ENCODE measurements around the gene XPC.

The XPC gene

DNA sequence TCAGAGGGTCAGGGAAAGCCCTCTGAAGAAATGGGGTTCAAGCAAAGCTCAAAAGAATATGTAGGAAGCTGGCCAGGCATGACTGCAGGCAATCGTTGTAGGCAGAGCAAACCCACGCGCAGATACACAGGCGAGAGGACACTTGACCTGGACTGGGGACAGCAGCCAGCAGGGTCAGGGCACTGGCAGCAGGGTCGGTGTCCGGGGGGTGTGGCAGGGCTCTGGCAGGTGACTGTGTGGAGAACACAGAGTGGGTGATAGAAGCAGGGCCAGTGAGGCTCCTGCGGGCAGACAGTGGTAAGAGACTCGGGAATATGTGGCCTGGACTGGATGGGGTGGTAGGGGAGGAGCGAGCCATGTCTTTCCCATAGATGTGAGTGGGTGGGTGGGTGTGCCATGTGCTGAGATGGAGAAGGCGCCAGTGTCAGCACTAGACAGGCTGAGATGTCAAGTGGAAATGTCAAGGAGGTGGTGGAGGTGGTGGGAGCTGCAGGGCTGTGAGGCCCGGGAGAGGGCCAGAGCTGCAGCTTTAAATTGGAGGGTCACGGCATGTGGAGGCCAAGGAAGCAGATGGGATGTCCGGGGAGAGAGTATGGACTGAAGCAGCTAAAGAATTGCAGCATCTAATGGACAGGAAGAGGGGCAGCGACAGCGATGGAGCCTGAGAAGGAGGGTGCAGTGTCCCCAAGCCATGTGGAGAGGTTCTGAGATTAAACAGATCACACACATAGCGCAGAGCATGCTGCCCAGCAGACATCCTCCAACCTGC, 40.1 kb downstream of the XPC start:
- TF ChIP-seq, protein P1, sequence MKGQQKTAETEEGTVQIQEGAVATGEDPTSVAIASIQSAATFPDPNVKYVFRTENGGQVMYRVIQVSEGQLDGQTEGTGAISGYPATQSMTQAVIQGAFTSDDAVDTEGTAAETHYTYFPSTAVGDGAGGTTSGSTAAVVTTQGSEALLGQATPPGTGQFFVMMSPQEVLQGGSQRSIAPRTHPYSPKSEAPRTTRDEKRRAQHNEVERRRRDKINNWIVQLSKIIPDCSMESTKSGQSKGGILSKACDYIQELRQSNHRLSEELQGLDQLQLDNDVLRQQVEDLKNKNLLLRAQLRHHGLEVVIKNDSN (IDR thresholded peaks at IDR 0.05): no peak
- no peak for TF ChIP-seq NFIC (IDR thresholded peaks at IDR 0.05)
- TF ChIP-seq TCF12 (IDR thresholded peaks at IDR 0.05; ENCODE audit: low read depth): no peak
- TF ChIP-seq TEAD4 (IDR thresholded peaks at IDR 0.05): no peak
- TF ChIP-seq ZBTB7A (IDR thresholded peaks at IDR 0.05; ENCODE audit: low read depth): no peak
- no peak for TF ChIP-seq CEBPB (IDR thresholded peaks at IDR 0.05)
- TF ChIP-seq EGR1 (IDR thresholded peaks at IDR 0.05): no peak
- TF ChIP-seq CREB1 (IDR thresholded peaks at IDR 0.05; ENCODE audit: low read depth): no peak
- TF ChIP-seq FOXM1 (IDR thresholded peaks at IDR 0.05; ENCODE audit: borderline replicate concordance, low read depth): no peak
- TF ChIP-seq, protein P2, sequence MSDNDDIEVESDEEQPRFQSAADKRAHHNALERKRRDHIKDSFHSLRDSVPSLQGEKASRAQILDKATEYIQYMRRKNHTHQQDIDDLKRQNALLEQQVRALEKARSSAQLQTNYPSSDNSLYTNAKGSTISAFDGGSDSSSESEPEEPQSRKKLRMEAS (IDR thresholded peaks at IDR 0.05): no peak
- no peak for TF ChIP-seq YY1 (IDR thresholded peaks at IDR 0.05; ENCODE audit: low read depth)
- no peak for TF ChIP-seq TAF1 (IDR thresholded peaks at IDR 0.05; ENCODE audit: low read depth)
- TF ChIP-seq, protein P3, sequence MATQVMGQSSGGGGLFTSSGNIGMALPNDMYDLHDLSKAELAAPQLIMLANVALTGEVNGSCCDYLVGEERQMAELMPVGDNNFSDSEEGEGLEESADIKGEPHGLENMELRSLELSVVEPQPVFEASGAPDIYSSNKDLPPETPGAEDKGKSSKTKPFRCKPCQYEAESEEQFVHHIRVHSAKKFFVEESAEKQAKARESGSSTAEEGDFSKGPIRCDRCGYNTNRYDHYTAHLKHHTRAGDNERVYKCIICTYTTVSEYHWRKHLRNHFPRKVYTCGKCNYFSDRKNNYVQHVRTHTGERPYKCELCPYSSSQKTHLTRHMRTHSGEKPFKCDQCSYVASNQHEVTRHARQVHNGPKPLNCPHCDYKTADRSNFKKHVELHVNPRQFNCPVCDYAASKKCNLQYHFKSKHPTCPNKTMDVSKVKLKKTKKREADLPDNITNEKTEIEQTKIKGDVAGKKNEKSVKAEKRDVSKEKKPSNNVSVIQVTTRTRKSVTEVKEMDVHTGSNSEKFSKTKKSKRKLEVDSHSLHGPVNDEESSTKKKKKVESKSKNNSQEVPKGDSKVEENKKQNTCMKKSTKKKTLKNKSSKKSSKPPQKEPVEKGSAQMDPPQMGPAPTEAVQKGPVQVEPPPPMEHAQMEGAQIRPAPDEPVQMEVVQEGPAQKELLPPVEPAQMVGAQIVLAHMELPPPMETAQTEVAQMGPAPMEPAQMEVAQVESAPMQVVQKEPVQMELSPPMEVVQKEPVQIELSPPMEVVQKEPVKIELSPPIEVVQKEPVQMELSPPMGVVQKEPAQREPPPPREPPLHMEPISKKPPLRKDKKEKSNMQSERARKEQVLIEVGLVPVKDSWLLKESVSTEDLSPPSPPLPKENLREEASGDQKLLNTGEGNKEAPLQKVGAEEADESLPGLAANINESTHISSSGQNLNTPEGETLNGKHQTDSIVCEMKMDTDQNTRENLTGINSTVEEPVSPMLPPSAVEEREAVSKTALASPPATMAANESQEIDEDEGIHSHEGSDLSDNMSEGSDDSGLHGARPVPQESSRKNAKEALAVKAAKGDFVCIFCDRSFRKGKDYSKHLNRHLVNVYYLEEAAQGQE (IDR thresholded peaks at IDR 0.05; ENCODE audit: low read depth): no peak
- TF ChIP-seq RAD21 (IDR thresholded peaks at IDR 0.05; ENCODE audit: low read depth): no peak
- TF ChIP-seq EP300 (IDR thresholded peaks at IDR 0.05; ENCODE audit: borderline replicate concordance): no peak

DNA sequence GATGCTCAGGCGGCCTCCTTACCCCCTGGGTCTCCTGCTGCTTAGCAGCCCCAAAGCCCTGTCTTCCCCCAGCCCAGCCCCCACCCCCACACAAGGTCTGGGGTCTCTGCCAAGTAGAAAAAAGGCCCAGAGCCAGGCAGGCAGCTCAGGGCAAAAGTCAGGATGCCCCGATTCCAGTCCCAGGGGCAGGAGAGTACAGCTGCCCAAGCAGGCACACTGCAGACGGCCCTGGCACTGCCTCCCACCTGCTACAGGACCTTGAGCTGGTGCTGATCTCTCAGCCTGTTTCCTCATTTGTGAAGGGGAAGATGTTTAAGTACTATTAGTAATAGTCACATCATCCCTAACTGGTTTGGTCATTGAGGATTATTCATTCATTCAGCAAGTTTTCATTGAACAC, 41.0 kb downstream of the XPC start:
- TF ChIP-seq YY1 (IDR thresholded peaks at IDR 0.05; ENCODE audit: low read depth) (no peak), CEBPB (IDR thresholded peaks at IDR 0.05) (no peak), ZBTB7A (IDR thresholded peaks at IDR 0.05; ENCODE audit: low read depth) (no peak), TEAD4 (IDR thresholded peaks at IDR 0.05) (no peak), TAF1 (IDR thresholded peaks at IDR 0.05; ENCODE audit: low read depth) (no peak), EGR1 (IDR thresholded peaks at IDR 0.05) (no peak), TCF12 (IDR thresholded peaks at IDR 0.05; ENCODE audit: low read depth) (no peak), EP300 (IDR thresholded peaks at IDR 0.05; ENCODE audit: borderline replicate concordance) (no peak), FOXM1 (IDR thresholded peaks at IDR 0.05; ENCODE audit: borderline replicate concordance, low read depth) (no peak), CREB1 (IDR thresholded peaks at IDR 0.05; ENCODE audit: low read depth) (no peak)
- TF ChIP-seq, protein P3 (IDR thresholded peaks at IDR 0.05; ENCODE audit: low read depth): no peak
- TF ChIP-seq, protein P2 (IDR thresholded peaks at IDR 0.05): no peak
- TF ChIP-seq, protein P1 (IDR thresholded peaks at IDR 0.05): no peak

DNA sequence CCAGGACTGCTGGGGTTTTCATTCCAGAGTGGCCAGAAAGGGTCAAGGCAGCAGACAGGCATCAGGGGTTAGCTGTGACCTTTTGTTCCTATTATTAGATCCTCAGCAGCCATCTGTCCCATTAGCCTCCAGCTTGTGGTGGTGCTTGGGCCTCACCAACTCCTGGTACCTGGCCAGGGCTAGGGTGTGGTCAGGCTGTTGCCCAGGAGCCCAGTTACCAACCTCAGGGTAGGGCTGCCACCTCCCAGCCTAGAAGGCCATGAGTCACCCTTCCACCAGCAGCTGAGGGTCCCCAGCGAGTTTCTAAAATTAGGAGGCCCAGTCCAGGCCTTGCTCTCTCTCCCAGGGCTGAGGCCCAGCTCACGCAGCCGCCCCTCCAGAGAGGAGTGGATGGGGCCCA, 41.4 kb downstream of the XPC start:
- TF ChIP-seq TEAD4 (IDR thresholded peaks at IDR 0.05) (no peak), RAD21 (IDR thresholded peaks at IDR 0.05; ENCODE audit: low read depth) (no peak), YY1 (IDR thresholded peaks at IDR 0.05; ENCODE audit: low read depth) (no peak), EGR1 (IDR thresholded peaks at IDR 0.05) (no peak), NFIC (IDR thresholded peaks at IDR 0.05) (no peak), TCF12 (IDR thresholded peaks at IDR 0.05; ENCODE audit: low read depth) (no peak), CEBPB (IDR thresholded peaks at IDR 0.05) (no peak), ZBTB7A (IDR thresholded peaks at IDR 0.05; ENCODE audit: low read depth) (no peak), FOXM1 (IDR thresholded peaks at IDR 0.05; ENCODE audit: borderline replicate concordance, low read depth) (no peak), TAF1 (IDR thresholded peaks at IDR 0.05; ENCODE audit: low read depth) (no peak), CREB1 (IDR thresholded peaks at IDR 0.05; ENCODE audit: low read depth) (no peak), EP300 (IDR thresholded peaks at IDR 0.05; ENCODE audit: borderline replicate concordance) (no peak)
- TF ChIP-seq, protein P2 (IDR thresholded peaks at IDR 0.05): no peak
- TF ChIP-seq, protein P1 (IDR thresholded peaks at IDR 0.05): no peak
- TF ChIP-seq, protein P3 (IDR thresholded peaks at IDR 0.05; ENCODE audit: low read depth): no peak

All from Ishikawa (cell line).